Measurements from ENCODE around the gene ZBTB7C. TPM values are rescaled to one million over a fixed set of nuclear protein-coding genes. Genes with fewer than 3 reads are reported as not detected.

ZBTB7C gene
- total RNA-seq, 1 donor from 2014 or later, result 2.7 TPM

GRCh38 chr18:48078448-48078847, 330.7 kb downstream of the ZBTB7C start:
- no peak for TF ChIP-seq CTCF (IDR thresholded peaks at IDR 0.05; ENCODE audit: borderline replicate concordance)
- peaks cover 27% of the 10 kb centered on the region for H3K4me1 ChIP-seq
- no peaks in the 10 kb centered on the region for H3K27me3 ChIP-seq (ENCODE audit: low read depth)
- H3K27ac ChIP-seq (replicated peaks), result no peak overlapping the region
- H3K4me3 ChIP-seq, result no peak overlapping the region
- H3K36me3 ChIP-seq, result no peaks in the 10 kb centered on the region
- no peaks in the 10 kb centered on the region for H3K9me3 ChIP-seq (replicated peaks)
- DNase-seq, result no peak
- intact Hi-C loops (cut with micrococcal nuclease), result no loop called here

DNA sequence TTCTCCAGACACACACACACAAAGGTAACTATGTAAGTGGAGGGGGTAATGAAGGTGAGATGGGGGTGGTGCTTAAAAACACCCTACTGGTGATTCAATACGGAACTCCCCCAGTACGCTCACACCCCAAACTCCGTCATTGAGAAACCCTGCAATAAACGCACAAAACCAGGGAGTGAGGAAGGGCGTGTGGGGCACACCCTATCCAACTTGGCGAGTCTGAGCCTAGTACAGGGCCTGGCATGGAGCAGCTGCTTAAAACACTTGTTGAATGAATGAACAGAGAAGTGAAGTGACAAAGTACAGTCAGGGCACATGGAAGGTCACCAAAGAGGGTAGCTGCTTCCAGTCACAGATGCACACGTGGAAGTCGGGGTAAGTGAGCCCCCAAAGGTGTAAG, 331.9 kb downstream of the ZBTB7C start:
- H3K27me3 ChIP-seq (ENCODE audit: low read depth), result no peaks in the 10 kb centered on the region
- no peak for TF ChIP-seq CTCF (IDR thresholded peaks at IDR 0.05; ENCODE audit: borderline replicate concordance)
- DNase-seq, result no peak

GRCh38 chr18:48076461-48076860, 332.7 kb downstream of the ZBTB7C start:
- Histone ChIP-seq H3K4me3 (no peak overlapping the region), H3K4me1 (peaks cover 46% of the 10 kb centered on the region), H3K9me3 (replicated peaks) (no peaks in the 10 kb centered on the region), H3K36me3 (no peaks in the 10 kb centered on the region), H3K27me3 (ENCODE audit: low read depth) (no peaks in the 10 kb centered on the region), H3K27ac (replicated peaks) (no peak overlapping the region)
- intact Hi-C loops (cut with micrococcal nuclease), result no loop called here
- no peak for DNase-seq
- TF ChIP-seq CTCF (IDR thresholded peaks at IDR 0.05; ENCODE audit: borderline replicate concordance), result no peak

More for the DNA sequence above, 331.9 kb downstream of the ZBTB7C start:
- intact Hi-C loops (cut with micrococcal nuclease), result no loop called here
- peaks cover 39% of the 10 kb centered on the region for H3K4me1 ChIP-seq
- no peaks in the 10 kb centered on the region for H3K9me3 ChIP-seq (replicated peaks)
- no peak overlapping the region for H3K4me3 ChIP-seq
- H3K27ac ChIP-seq (replicated peaks), result no peak overlapping the region
- no peaks in the 10 kb centered on the region for H3K36me3 ChIP-seq

GRCh38 chr18:48075707-48076093, 333.5 kb downstream of the ZBTB7C start:
- Histone ChIP-seq H3K4me1 (peaks cover 46% of the 10 kb centered on the region), H3K27ac (replicated peaks) (no peak overlapping the region), H3K9me3 (replicated peaks) (no peaks in the 10 kb centered on the region), H3K27me3 (ENCODE audit: low read depth) (no peaks in the 10 kb centered on the region), H3K4me3 (no peak overlapping the region), H3K36me3 (no peaks in the 10 kb centered on the region)
- intact Hi-C loops (cut with micrococcal nuclease), result no loop called here
- no peak for TF ChIP-seq CTCF (IDR thresholded peaks at IDR 0.05; ENCODE audit: borderline replicate concordance)
- no peak for DNase-seq

DNA sequence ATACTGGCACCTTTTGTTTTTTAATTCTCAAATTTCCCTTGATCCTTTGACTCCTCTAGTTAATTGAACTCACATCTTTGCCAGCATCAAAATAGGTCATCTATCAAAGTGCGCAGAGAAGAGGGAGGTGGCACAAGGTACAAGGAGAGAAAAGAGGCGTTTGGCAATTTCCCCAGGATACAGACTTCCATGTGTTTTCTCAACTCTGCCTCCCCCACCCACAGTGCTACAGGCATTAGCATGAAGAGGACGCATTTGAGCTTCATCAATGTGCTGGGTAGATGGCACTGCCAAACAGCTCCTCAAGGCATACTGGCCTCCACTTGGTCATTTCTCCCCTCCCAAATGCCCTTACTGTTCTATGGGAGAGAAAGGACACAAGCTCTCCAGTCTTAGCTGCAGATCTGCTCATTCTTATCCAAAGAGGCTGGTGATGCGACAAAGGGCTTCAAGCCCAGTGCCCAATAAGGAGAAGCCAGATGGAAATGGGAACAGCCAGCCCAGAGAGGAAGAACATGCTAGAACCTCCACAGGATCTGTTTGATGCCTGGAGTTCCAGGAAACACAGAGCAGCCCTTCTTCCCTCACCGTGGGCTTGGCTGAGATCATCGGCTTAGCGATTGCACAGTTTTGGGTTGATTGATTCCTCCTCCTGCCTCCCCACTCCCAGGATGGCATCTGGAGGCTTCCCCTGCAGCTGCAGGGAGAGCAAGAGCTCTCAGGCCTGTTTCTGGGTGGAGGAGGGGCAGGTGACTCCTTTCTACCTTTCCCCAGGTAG, 334.1 kb downstream of the ZBTB7C start:
- TF ChIP-seq CTCF (IDR thresholded peaks at IDR 0.05; ENCODE audit: borderline replicate concordance), result no peak
- Histone ChIP-seq H3K9me3 (replicated peaks) (no peaks in the 10 kb centered on the region), H3K4me3 (no peak overlapping the region), H3K36me3 (no peaks in the 10 kb centered on the region), H3K27me3 (ENCODE audit: low read depth) (no peaks in the 10 kb centered on the region), H3K4me1 (peaks cover 46% of the 10 kb centered on the region), H3K27ac (replicated peaks) (no peak overlapping the region)
- no peak for DNase-seq
- intact Hi-C loops (cut with micrococcal nuclease), result no loop called here

All from left ventricle myocardium inferior (tissue), 1 donor.